A673 (cell line): ENCODE measurements around the gene TBRG1.

ENCODE experiments used
- EZH2 ChIP-seq: fragments of 200-600 bp; sonication (generic); IDR thresholded peaks from 2 replicates; pipeline ENCODE4 v1.6.1; 2017; ENCODE audit warnings: borderline replicate concordance, low read depth, mild to moderate bottlenecking, mixed read lengths, antibody characterized with exemption, low read length; ENCODE audit not compliant: poor library complexity, severe bottlenecking
- TF ChIP-seq, protein P1 (sequence below): fragments of 300-800, 200-600 bp; sonication (generic); conservative IDR thresholded peaks from 2 replicates; pipeline ENCODE4 v1.5.1; 2017; ENCODE audit warnings: low read depth, mild to moderate bottlenecking, antibody characterized with exemption, low read length, moderate library complexity, mixed read lengths

DNA sequence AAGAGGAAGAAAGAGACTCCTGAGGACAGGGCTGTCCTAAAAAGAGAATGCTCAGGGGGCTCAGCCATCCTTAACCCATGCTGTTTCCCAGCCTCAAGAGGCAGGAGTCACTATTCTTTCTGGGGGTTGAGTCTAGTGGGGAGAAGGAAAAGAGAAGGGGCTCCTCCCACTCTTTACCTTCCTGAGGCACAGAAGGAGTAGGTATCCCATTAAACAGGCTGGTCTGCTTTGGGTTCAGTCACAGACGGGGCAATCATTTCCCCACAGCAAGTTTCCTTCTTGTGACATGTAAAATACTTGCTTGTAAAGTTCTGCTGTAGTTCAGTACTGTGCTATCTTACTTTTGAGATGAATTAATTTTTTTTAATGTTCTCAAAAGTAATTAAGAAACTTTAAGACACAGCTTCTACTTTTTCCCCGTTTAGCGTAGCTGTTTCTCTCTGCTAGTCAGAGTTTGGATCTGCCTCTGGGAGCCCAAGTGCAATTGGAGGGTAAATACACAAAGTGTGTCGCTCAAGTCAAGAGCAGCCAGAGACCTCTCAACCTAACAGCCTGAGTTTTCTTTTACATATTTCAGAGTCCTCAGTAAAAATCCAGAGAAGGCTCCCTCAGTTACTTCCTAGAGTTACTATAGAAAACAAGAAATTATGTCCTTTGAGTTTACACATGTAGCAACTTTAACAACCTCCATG, 37.8 kb upstream of the TBRG1 start:
- TF ChIP-seq, protein P1, sequence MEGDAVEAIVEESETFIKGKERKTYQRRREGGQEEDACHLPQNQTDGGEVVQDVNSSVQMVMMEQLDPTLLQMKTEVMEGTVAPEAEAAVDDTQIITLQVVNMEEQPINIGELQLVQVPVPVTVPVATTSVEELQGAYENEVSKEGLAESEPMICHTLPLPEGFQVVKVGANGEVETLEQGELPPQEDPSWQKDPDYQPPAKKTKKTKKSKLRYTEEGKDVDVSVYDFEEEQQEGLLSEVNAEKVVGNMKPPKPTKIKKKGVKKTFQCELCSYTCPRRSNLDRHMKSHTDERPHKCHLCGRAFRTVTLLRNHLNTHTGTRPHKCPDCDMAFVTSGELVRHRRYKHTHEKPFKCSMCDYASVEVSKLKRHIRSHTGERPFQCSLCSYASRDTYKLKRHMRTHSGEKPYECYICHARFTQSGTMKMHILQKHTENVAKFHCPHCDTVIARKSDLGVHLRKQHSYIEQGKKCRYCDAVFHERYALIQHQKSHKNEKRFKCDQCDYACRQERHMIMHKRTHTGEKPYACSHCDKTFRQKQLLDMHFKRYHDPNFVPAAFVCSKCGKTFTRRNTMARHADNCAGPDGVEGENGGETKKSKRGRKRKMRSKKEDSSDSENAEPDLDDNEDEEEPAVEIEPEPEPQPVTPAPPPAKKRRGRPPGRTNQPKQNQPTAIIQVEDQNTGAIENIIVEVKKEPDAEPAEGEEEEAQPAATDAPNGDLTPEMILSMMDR, result no peak
- no peak for TF ChIP-seq EZH2
